GM19397 (cell line): ENCODE results near the gene BCL11A.
A peak's percentile ranks its signal among the peaks of the same experiment; 100 is the strongest.

Experiments
- ATAC-seq: cut with Tn5 transposase; IDR thresholded peaks from one replicate; pipeline ENCODE4 v1.9.1; 2021; ENCODE audit warnings: mild to moderate bottlenecking, moderate library complexity; ENCODE audit not compliant: unreplicated experiment

Gene BCL11A

DNA sequence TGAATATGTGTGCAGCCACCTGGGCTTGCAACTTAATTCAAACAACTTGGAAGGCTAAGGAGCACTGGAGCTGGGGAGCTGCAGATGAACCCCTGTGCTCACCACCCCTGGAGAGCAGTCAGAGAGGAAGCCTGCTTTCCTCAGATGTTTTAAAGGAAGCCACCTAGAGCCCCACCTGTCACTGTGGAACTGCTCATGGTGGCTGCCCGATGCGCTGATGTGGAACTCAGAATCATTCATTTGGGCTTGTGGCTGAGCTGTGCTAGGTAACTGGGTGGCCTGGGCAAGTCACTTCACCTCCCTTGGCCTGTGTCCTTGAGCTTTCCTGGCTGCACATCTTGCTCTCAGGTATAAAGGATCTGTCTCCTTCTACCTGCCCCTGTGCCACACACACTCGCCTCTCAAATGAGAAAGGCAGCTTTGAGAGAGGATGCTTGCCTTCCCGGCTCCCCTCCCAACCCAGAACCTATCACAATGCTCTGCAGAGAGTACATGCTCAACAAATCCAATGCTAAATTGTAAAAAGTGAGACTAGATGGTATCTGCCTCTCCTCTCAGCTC is 41.3 kb downstream of the BCL11A start:
- no peak for ATAC-seq

DNA sequence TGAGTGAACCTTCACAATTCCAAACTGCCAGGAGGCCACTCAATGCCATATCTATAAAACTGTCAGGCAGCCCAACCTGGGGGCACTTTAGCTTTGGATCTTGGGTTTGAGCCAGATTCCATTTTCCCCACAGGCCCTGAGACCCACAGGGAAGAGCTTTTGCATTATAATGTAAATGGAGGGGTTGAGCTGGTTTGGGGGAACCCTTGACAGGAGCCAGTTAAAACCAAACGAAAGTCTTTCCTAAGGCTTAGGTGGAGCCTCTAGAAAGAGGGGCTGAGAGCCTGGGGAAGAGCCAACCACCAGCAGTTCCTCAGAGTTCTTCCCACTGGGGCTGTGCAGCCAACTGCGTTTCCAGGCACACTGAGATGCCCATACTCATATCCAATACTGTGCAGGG is 42.7 kb downstream of the BCL11A start:
- no peak for ATAC-seq

DNA sequence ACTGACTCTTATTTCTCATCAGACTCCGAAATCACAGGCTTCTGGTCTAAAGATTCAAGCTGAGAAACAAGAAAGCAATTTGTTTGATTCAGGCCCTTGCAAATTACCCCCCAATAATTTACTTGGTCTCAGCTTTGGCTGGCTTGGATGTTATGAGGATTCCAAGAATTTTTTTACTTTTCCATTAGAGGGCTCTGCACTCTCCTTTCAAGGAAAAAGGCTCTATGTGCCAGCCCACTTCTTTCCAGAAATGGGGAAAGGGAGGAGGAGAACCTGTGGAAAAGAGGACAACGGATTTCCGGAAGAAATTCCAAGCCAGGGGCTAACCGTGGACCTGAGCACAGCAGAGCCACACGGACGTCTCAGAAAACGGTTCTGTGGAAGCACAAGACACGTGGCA is 44.4 kb downstream of the BCL11A start:
- ATAC-seq = no peak

DNA sequence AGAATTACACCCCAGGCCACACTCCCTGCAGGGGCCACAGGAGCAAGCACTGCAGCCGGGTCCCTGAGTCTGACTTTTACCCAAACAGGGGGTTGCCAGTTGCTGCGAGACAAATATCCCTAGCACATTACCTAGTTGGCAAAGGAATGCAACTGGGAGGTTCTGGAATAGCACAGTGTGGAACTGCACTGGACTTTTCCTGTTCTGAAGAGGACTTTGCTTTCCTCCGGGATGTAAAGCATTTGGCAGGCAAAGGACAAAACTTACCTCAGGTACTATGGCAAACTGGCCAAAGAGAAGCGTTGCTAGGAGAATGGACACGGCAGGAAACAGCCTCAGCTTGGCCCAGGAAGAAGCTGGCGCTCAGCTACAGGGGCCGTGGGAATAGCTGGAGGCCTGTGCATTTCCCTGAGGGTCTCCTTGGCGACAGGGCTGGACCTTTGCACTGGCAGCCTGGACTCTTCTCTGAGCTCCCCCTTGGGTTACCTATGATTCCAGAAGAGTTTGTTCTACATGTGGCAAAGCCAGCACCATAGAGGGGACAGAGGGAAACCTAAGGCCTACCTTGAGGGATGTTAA is 45.0 kb downstream of the BCL11A start:
- ATAC-seq = no peak

DNA sequence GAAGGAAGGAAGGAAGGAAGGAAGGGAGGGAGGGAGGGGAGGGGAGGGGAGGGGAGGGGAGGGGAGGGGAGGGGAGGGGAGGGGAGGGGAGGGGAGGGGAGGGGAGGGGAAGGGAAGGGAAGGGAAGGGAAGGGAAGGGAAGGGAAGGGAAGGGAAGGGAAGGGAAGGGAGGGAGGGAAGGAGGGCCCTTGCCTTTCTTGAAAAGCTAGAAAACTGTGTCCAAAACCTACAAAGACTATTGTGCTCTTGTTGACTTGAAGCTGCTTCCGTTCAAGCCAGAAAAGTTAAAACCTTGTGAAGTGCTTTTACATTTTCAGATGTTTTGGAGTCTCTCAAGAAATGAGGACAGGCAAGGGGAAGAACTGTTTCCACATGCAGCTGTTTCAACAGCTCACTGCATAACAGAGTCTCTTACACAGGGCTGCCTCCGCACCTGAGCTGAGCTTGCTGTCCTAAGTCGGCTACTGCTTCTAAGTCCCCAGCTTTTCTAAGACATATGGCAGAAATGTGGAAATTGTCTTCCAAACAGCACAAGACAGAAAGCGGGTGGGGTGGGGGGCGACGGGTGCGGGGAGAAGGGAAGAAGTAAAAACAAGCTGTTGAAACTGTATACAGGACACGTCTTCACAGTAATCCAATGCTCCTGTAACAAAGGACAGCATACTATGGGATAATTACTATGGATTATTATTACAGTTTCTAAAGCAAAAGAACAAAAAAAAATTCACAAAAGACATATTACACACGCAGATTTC is 46.1 kb downstream of the BCL11A start:
- no peak for ATAC-seq

DNA sequence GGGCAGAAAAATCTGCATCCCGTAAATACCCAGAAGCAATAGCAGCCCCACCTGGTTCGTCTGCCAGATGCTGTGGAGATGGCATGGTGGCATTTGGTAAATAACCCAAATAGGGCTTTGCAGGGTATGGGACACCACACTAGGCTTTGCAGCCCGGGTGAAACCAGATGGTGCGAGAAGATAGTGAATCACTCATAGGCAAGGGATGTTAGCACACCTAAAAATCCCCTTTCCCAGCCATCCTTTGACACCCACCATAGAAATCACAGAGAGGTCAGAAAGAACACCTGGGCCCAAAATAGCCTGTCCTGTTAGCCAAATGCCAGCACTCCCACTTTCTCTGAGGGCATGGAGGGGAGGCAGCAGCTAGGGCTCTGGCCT is 47.6 kb downstream of the BCL11A start:
- ATAC-seq = no peak

DNA sequence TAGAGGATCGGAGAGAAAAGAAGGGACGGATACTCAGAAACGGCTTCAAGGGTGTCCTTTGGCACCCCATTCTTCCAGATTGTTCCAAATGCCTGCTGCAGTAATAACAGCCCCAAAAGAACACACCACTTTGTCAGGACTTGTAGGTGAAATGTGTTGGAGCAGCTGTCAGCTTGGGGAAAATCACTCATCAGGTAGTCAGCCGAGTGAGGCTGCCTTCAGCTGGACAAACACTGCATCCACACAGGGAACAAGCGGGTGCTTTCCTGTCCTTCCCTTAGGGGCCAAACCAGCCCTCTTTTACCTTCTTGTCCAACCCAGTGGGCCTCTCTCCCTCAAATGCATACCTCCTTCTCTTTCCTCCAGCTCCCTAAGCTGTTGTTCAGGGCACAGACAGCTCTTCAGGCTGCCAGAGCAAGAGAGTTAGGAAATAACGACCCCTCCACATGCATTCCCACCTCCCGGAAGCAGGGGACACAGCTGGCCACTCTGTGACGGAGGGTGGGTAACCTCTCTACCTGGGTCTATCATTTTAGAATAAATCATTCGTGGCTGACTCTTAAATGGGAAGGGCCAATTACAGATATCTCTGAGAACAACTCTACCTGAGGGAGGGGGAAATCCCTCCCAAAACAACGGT is 48.1 kb downstream of the BCL11A start:
- no peak for ATAC-seq

DNA sequence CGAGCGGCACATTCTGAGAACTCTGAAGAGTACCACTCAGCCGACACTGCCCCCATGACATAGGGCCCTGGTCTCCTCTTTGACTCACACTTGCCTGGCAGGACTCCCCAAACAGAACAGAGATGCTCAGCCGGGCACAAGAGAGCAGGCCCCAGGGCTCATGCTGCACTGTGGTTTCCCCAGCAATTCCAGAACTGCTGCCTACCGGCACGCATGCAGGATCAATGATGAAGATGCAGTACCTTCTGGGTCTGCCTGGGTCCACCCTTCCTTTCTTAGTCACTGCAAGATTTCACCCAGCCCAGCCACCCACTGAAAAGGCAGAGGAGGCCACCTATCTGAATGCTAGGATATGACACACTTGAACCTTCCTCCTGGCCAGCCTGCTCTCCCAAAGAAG is 49.4 kb downstream of the BCL11A start:
- ATAC-seq = no peak

DNA sequence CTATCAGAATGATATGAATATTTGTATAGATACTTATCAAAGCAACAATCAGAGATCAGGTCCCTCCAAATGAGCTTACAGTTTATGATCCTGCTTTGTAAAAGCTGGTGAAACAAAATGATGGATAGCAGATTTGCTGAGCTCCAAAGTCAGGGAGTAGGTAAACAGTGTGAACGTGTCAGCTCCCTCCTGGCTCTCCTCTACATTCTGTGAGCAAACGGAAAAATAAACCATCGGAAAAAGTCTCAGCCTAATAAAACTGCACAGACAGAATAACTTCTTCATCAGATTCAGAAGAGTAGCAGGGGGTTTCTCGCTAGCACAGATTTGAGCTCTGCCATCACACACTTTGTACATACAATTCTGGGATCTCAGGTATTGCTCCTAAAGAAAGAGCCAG is 51.3 kb downstream of the BCL11A start:
- ATAC-seq = no peak

DNA sequence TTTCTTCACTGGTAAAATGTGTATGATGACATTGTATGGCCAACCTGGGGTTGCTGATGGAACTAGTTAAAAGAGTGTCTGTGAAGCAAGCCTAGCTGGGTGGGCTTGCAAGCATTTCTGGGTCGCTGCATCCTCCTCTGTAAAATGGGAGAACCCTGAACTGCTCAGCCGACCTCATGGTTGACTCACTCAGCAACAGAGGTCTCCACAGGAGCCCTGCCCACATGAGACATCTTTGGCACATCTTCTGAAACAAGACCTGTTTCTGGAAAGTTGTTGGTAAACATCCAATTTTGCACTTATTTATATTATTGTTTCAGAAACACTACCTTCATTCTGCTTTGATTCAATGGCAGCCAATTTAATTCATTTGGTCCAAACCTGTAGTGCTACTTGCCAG is 52.6 kb downstream of the BCL11A start:
- ATAC-seq = no peak

DNA sequence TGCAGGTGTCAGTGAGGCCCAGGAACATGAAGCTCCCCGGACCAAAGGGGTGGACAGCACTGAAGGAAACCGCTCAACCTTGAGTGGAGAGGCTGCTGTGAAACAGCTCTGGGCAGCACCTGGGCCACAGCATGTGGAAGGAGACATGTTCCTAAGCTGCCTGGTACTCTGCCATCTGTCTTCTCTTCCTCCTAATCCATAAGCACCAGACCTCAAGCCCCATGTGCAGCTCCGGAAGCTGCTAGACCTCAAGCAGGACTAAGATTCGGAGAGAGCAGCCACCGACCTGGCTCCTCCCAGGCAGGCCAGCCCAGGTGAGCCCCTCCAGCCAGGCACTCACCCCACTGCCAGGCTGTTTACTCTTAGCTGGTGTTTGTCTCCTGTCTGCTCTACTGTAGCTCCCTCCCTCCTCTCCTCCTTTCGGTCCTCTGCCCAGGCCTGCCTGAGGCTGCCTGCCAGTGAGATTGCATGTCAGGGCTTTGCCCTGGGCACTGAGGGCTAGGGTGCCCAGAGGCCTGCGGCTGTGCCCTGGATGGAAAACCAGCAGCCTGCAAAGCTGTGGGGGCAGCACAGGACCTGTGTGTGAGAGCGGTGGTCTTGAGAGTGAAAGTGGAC is 53.7 kb downstream of the BCL11A start:
- ATAC-seq = no peak

DNA sequence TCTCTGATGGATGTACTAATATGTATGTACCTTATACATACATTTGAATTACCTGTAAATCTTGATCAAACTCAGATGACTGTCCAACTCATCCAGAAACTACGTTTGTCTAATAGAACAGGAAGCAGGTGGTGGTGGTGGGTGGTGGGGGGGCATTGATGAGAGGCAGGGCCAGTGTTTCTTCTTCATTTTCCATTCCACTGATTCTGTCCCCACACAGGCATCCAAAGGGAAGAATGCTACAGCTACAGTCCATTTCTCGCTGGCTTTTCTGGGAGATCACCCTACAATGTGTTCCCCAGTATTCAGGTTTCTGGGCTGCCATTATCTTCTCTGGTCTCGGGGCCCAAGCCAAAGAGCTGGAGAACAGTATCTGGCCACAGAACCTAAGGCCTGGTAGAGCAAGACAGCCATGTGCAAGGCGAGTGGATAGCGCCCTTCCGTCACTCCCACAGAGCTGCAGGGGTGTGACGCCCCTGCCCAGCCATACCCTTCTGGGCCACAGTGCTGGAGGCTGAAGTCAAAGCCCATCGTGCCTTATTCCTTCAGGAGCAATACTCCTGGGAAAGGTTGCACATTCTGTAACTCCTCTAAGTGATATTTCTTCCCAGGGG is 54.5 kb downstream of the BCL11A start:
- ATAC-seq = peak; percentile 34

DNA sequence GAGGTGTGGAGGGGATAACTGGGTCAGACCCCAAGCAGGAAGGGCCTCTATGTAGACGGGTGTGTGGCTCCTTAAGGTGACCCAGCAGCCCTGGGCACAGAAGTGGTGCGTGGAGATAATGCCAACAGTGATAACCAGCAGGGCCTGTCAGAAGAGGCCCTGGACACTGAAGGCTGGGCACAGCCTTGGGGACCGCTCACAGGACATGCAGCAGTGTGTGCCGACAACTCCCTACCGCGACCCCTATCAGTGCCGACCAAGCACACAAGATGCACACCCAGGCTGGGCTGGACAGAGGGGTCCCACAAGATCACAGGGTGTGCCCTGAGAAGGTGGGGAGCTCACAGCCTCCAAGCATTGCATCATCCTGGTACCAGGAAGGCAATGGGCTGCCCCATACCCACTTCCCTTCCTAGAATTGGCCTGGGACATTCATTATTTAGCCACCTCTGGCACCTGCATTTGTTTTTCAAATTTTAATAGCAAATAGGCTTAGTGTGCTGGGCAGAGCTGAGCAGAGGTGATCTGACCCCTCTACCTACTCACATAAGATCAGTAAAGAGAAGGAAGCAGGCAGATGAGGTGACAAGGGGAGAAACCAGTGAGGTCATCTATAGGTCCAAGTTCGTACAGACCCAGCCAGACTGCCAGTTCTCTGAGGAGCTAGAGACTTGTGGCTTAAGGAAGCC is 55.2 kb downstream of the BCL11A start:
- ATAC-seq = peak; percentile 34

DNA sequence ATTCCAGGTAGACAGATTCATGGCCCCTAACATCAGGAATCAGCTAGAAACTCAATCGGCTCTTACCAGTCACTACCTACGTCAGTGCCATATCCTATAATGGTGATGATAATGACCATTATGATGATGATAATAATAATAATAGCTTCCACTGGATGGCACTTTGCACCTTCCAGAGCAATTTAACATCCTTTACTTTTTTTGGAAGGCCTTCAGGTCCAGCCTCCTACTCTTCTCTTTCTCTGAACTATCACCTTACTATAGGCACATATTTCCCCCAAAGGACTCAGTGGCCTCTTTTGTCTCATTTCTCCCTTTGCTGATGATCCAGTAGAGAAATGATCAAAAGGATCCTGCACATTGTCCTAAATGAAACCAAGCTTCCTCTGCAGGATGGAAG is 56.0 kb downstream of the BCL11A start:
- no peak for ATAC-seq

DNA sequence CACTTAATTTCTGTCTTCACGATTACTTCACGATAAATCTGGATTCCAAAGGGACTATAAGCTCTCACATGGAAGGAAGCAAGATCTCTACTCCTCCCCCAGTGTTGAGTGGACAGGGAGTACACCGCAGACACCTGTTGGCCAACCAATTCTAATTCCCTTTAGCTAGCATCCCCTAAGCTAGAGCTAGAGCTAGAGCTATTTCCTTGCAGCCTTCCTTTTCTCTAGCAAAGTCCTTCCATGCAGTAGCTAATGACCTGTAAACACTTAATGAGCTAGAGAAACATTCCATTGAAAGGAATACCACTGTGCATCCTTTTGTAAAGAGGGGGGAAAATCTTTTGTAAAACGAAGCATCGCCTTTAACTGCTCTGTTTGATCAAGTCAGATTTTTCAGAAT is 56.5 kb downstream of the BCL11A start:
- no peak for ATAC-seq

DNA sequence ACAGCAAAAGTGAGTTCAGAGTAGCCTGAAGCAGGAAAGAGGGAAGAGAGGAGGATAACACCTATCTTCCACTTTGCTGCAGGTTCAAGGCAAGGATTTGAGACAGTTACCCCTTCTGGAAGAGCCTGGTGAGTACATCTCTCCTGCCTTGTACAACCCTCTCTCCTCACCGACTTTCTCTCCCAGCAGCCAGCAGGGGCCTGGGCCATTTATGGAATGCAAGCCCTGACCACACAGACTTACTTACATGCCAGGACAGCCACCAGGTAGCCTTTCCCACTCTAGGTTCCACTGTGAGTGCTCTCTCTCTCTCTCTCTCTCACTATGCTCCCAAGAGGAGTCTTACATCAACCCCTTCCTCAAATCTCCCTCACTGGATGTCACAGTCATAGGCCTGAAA is 57.0 kb downstream of the BCL11A start:
- ATAC-seq = no peak

DNA sequence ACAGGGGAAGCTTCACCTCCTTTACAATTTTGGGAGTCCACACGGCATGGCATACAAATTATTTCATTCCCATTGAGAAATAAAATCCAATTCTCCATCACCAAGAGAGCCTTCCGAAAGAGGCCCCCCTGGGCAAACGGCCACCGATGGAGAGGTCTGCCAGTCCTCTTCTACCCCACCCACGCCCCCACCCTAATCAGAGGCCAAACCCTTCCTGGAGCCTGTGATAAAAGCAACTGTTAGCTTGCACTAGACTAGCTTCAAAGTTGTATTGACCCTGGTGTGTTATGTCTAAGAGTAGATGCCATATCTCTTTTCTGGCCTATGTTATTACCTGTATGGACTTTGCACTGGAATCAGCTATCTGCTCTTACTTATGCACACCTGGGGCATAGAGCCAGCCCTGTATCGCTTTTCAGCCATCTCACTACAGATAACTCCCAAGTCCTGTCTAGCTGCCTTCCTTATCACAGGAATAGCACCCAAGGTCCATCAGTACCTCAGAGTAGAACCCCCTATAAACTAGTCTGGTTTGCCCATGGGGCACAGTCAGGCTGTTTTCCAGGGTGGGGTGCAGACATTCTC is 58.3 kb downstream of the BCL11A start:
- no peak for ATAC-seq

DNA sequence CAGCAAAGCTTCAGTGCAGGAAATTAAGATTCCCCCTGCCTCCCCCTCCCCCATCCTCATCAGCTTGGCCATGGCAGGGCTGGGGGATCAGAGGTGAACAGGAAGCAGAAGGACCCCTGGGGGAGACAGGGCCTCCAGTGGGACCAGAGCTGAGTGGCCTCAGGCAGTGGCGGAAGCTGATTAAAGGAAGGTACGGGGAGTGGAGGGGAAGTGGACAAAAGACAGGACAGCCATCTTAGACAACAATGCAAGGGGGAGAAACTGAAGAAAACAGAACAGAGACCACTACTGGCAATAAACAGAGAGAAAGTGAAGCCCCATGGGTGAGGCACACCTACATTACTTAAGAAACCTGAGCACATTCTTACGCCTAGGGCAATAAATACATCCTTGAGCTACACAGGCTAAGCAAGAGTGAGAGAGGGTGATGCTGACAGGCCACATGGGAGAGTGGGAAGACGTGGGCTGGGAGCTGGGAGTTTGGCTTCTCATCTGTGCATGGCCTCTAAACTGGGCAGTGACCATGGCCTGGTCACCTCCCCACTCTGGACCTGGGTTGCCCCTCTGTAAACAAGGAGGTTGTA is 59.6 kb downstream of the BCL11A start:
- no peak for ATAC-seq

DNA sequence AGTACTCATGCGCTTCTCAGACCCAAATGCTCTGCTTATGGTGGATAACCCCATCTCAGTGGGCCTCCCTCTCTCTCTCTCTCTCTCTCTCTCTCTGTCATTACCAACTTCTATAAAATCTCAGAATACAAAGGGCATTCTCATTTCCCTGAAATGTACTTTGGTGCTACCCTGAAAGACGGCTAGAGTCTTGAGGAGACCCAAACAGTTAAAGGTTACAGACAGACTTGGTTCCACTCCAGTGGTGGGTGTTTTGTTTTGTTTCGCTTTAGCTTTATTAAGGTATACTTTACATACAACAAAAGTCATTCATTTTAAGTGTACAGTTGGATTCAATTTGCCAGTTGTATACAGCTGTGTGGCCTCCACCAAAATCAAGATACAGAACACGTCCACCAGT is 60.9 kb downstream of the BCL11A start:
- ATAC-seq = no peak

DNA sequence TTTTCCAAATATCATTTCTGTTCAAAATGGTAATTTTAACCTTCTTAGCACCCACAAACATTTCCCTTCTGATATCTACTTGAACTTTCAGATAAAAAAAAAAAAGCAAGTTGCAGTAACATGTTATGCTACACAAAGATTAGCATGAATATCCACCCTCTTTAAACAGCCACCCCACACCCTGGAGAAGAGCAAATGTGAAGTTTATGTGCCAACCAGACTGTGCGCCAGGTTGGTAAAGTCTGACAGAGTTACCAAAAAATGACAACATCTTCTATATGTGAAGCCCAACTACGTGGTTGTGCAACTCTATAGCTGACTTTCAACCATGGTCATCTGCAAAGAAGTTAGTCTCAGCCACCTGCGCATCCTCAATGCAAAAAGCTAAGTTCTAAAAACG is 62.6 kb downstream of the BCL11A start:
- ATAC-seq = no peak
